Measurements from ENCODE around the gene FOXK1. TPM values are rescaled to one million over a fixed set of nuclear protein-coding genes. Genes with fewer than 3 reads are reported as not detected.

Gene FOXK1
- total RNA-seq, 6 experiments from 2014 or later: 3.8 to 8.4 (median 6.9) TPM

DNA sequence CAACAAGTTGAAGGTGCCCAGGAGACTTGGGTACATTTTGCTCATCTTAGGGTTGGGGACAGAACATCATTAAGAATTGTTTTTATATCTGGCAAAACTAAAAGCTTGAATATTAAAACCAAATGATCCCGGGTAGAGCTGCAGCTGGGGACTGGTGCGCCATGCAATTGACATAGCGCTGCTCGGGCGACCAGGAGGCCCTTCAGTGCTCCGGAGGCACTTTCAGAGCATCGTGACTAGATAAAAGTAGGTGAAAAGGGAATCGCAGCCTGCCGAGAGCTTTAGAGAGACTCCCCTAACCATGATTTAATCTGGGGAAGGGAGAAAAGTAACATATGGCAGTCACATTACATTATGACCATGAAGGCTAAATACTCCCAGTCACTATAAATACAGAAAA is 21.4 kb downstream of the FOXK1 start:
- WGBS (ENCODE audit: insufficient coverage, low coverage, low lambda C conversion rate, missing lambda C conversion rate): 93% methylated on average over 9 of the region's 9 CpGs
- no peaks in the 10 kb centered on the region for H3K36me3 ChIP-seq
- no peaks in the 10 kb centered on the region for H3K27me3 ChIP-seq
- intact Hi-C loops (cut with DNase I): no loop called here
- H3K4me1 ChIP-seq: peaks cover 0 to 3% (median 0%) of the 10 kb centered on the region in 4 donors
- TF ChIP-seq POLR2A (IDR thresholded peaks at IDR 0.05): no peak
- TF ChIP-seq, protein P1, sequence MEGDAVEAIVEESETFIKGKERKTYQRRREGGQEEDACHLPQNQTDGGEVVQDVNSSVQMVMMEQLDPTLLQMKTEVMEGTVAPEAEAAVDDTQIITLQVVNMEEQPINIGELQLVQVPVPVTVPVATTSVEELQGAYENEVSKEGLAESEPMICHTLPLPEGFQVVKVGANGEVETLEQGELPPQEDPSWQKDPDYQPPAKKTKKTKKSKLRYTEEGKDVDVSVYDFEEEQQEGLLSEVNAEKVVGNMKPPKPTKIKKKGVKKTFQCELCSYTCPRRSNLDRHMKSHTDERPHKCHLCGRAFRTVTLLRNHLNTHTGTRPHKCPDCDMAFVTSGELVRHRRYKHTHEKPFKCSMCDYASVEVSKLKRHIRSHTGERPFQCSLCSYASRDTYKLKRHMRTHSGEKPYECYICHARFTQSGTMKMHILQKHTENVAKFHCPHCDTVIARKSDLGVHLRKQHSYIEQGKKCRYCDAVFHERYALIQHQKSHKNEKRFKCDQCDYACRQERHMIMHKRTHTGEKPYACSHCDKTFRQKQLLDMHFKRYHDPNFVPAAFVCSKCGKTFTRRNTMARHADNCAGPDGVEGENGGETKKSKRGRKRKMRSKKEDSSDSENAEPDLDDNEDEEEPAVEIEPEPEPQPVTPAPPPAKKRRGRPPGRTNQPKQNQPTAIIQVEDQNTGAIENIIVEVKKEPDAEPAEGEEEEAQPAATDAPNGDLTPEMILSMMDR (IDR thresholded peaks at IDR 0.05): no peak
- DNase-seq: no peak
- no peak overlapping the region for H3K27ac ChIP-seq
- H3K4me3 ChIP-seq: no peak overlapping the region
- no peak for ATAC-seq
- no peaks in the 10 kb centered on the region for H3K9me3 ChIP-seq

DNA sequence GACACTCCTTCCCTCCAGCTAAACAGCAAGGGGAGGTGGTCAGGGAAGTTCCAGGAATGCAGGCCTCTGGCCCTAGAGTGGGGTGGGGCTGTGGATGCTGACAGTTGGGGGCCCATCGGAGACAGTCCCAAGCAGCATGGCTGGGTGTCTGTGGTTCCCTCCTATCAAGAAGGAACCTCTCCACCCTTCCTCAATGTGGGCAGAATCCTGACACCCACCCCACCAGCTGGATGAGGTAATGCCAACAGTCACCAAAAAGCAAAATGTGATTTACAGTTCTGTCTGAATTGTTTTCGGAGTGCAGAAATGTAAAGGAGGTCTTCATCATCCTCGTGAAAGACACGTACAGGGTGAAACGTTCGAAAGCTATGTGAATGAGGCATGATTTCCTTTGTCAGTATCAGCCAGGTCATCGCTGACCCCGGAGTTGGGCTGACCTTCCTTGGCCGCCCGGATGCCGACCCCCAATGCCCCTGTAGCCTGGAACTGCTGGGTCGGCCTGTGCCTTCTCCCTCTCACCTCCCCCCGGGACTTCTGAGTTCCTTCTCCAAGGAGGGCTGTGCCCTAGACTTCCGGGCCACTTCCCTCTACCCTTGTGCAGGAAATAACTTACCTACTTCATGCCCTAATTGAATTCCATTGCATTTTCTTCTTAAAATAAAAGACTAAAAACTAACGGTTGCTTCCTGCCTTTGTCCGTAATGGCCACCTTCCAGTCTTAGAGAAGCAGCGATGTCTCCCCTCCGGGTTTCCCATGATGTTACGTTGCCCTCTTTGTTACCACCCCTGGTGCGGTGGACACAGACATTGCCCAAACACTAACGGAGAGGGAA is 24.5 kb downstream of the FOXK1 start:
- WGBS (ENCODE audit: insufficient coverage, low coverage, low lambda C conversion rate, missing lambda C conversion rate): 68% methylated on average over 21 of the region's 21 CpGs
- intact Hi-C loops (cut with DNase I): no loop called here
- peak overlapping the region in 1 of 3 donors; percentile 28 for H3K27ac ChIP-seq
- peak in 3 of 4 donors; percentile 16 to 30 (median 26) for ATAC-seq
- TF ChIP-seq, protein P1 (IDR thresholded peaks at IDR 0.05): no peak
- TF ChIP-seq POLR2A (IDR thresholded peaks at IDR 0.05): no peak
- H3K4me1 ChIP-seq: no peaks in the 10 kb centered on the region
- H3K36me3 ChIP-seq: no peaks in the 10 kb centered on the region
- no peak for DNase-seq
- H3K4me3 ChIP-seq: no peak overlapping the region
- H3K27me3 ChIP-seq: no peaks in the 10 kb centered on the region
- H3K9me3 ChIP-seq: no peaks in the 10 kb centered on the region

DNA sequence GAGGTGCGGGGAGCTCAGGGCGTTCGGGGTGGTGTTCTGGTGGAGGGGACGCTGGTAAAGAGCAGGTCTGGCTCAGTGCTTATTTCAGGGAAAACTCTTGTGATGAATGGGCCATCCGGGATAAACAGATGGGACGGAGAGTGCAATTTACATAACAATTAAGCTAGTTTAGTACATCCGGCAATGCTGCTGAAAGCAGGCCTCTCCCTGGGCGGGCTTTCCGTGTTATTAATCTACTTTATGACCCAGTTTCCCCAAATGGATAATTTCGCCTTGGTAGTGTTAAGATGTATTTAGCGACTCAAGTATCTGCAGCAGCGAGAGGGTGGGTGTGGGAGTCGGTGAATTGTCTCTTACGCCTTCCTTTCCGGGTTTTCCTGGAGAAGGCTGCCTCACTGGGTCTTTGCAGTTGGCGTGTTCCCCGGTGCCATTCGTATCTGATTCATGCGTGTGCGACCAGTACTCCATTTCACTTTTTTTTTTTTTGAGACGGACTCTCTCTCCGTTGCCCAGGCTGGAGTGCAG is 25.2 kb downstream of the FOXK1 start:
- TF ChIP-seq, protein P1 (IDR thresholded peaks at IDR 0.05): no peak
- TF ChIP-seq POLR2A (IDR thresholded peaks at IDR 0.05): no peak
- DNase-seq: no peak
- Histone ChIP-seq H3K27ac (peak overlapping the region in 1 of 3 donors; percentile 28), H3K27me3 (no peaks in the 10 kb centered on the region), H3K4me1 (peaks cover 0 to 6% (median 2%) of the 10 kb centered on the region in 4 donors), H3K4me3 (no peak overlapping the region), H3K9me3 (no peaks in the 10 kb centered on the region), H3K36me3 (no peaks in the 10 kb centered on the region)
- peak in 3 of 4 donors; percentile 14 to 42 (median 17) for ATAC-seq
- intact Hi-C loops (cut with DNase I): no loop called here
- WGBS (ENCODE audit: insufficient coverage, low coverage, low lambda C conversion rate, missing lambda C conversion rate): 71% methylated on average over 10 of the region's 22 CpGs

DNA sequence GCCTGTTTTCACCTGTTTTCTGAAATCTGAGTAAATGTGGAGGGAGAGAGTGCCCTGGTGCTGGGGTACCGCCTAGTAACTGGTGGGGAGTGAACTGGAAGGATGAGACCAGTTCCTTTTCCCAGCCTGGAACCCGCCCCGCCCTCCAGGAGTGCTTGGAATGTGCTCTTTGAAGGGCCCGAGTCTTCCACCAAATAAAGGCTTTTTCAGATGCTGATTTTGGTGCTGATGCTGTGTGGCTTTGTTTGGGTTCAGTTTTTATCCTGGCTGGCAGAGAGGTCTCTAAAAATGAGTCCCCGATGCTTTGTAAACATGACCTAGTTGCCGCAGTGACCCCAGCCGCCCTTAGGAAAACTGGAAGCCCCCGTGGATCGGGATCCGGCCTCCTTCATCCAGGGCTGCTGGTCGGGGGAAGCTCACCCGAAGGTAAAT is 25.9 kb downstream of the FOXK1 start:
- Histone ChIP-seq H3K4me1 (peaks cover 0 to 12% (median 7%) of the 10 kb centered on the region in 4 donors), H3K4me3 (no peak overlapping the region), H3K9me3 (no peaks in the 10 kb centered on the region), H3K36me3 (no peaks in the 10 kb centered on the region), H3K27me3 (no peaks in the 10 kb centered on the region), H3K27ac (no peak overlapping the region)
- DNase-seq: no peak
- TF ChIP-seq, protein P1 (IDR thresholded peaks at IDR 0.05): no peak
- no peak for TF ChIP-seq POLR2A (IDR thresholded peaks at IDR 0.05)
- no peak for ATAC-seq
- WGBS (ENCODE audit: insufficient coverage, low coverage, low lambda C conversion rate, missing lambda C conversion rate): 75% methylated on average over 8 of the region's 12 CpGs
- intact Hi-C loops (cut with DNase I): no loop called here

Data from right lobe of liver (tissue), 6 donors.